ENCODE results near the gene DAPK3. TPM values are rescaled to one million over a fixed set of nuclear protein-coding genes. Genes with fewer than 3 reads are reported as not detected.

The DAPK3 gene
- total and polyA plus RNA-seq, 4 donors, result 61.9 to 93.9 (median 79.4) TPM

DNA sequence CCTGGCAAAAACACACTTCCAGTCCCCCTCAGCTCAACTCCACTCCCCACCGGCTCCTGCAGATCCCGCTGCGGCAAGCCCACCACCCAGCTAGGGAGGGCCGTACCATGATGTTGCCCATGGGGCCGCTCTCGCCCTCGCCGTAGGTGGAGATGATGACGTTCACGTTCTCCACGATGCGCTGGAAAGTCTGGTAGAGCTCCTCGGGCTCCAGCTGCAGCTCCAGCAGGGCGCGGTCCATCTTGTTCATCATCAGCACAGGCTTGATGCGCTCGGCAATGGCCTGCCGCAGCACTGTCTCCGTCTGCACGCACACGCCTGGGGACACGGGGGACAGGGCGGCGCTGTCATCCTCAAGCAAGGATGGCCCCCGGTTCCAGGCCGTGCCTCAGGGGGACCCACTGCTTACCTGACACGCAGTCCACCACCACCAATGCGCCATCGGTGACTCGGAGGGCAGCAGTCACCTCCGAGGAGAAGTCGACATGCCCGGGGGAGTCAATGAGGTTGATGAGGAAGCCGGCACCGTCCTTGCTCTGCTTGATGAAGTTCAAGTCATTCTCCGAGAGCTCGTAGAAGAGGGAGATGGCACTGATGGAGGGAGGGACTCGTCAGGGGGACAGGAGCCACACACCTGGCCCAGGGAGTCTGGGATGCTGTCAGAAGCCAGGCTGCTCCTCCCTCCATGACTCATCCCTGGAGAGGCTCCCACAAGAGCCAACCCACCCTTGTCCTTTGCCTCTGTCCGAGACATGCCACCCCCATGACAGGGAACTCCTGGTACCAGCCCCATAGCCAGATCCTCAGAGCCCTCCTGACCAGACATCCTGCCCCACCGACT is 12.0 kb upstream of the DAPK3 start:
- 89 to 91% methylated on average over 40 of the region's 40 CpGs for WGBS, 2 donors
- peaks cover 0 to 2% (median 0%) of the 10 kb centered on the region in 3 donors for H3K27me3 ChIP-seq (ENCODE audit: control insufficient read depth in 3 of 3, insufficient read depth in 3 of 3, low read length in 2 of 3)
- DNase-seq (no peak), ATAC-seq (ENCODE audit: insufficient read depth, low FRiP score) (no peak)
- no peaks in the 10 kb centered on the region for H3K9me3 ChIP-seq (ENCODE audit: control insufficient read depth in 4 of 4, insufficient read depth in 3 of 4, low read length in 3 of 4)
- H3K4me3 ChIP-seq, result no peak overlapping the region
- peak overlapping the region in 1 of 2 donors; percentile 97 for H3K9ac ChIP-seq (ENCODE audit: insufficient read depth in 1 of 2, low read length in 2 of 2)
- no peak overlapping the region for H3K27ac ChIP-seq (ENCODE audit: low read depth in 1 of 2, low read length in 1 of 2)
- no peak for TF ChIP-seq CTCF (IDR thresholded peaks at IDR 0.05; ENCODE audit: control extremely low read depth, extremely low read depth)
- peaks cover 0 to 25% (median 13%) of the 10 kb centered on the region in 5 donors for H3K4me1 ChIP-seq (ENCODE audit: control insufficient read depth in 5 of 5, insufficient read depth in 5 of 5, low read length in 5 of 5)
- H3K36me3 ChIP-seq (ENCODE audit: control insufficient read depth in 4 of 4, insufficient read depth in 4 of 4, low read length in 4 of 4), result peaks cover 37 to 60% (median 49%) of the 10 kb centered on the region in 4 donors

- ATAC-seq (ENCODE audit: insufficient read depth, low FRiP score) (no peak), DNase-seq (no peak)
- Histone ChIP-seq H3K9me3 (ENCODE audit: control insufficient read depth in 4 of 4, insufficient read depth in 3 of 4, low read length in 3 of 4) (no peaks in the 10 kb centered on the region), H3K4me1 (ENCODE audit: control insufficient read depth in 5 of 5, insufficient read depth in 5 of 5, low read length in 5 of 5) (peaks cover 0 to 25% (median 13%) of the 10 kb centered on the region in 5 donors), H3K27ac (ENCODE audit: low read depth in 1 of 2, low read length in 1 of 2) (no peak overlapping the region), H3K27me3 (ENCODE audit: control insufficient read depth in 3 of 3, insufficient read depth in 3 of 3, low read length in 2 of 3) (no peaks in the 10 kb centered on the region), H3K36me3 (ENCODE audit: control insufficient read depth in 4 of 4, insufficient read depth in 4 of 4, low read length in 4 of 4) (peaks cover 42 to 69% (median 58%) of the 10 kb centered on the region in 4 donors), H3K9ac (ENCODE audit: insufficient read depth in 1 of 2, low read length in 2 of 2) (no peak overlapping the region), H3K4me3 (no peak overlapping the region)
- TF ChIP-seq CTCF (IDR thresholded peaks at IDR 0.05; ENCODE audit: control extremely low read depth, extremely low read depth), result no peak
- WGBS, 2 donors, result 91 to 92% methylated on average over 39 of the region's 39 CpGs
Measured at GRCh38 chr19:3981736-3982681, 11.1 kb upstream of the DAPK3 start.

- H3K27me3 ChIP-seq (ENCODE audit: control insufficient read depth in 3 of 3, insufficient read depth in 3 of 3, low read length in 2 of 3), result no peaks in the 10 kb centered on the region
- 88 to 90% methylated on average over 10 of the region's 10 CpGs for WGBS, 2 donors
- H3K4me1 ChIP-seq (ENCODE audit: control insufficient read depth in 5 of 5, insufficient read depth in 5 of 5, low read length in 5 of 5), result peaks cover 0 to 21% (median 10%) of the 10 kb centered on the region in 5 donors
- no peak for DNase-seq
- H3K27ac ChIP-seq (ENCODE audit: low read depth in 1 of 2, low read length in 1 of 2), result no peak overlapping the region
- no peak overlapping the region for H3K9ac ChIP-seq (ENCODE audit: insufficient read depth in 1 of 2, low read length in 2 of 2)
- H3K9me3 ChIP-seq (ENCODE audit: control insufficient read depth in 4 of 4, insufficient read depth in 3 of 4, low read length in 3 of 4), result no peaks in the 10 kb centered on the region
- ATAC-seq (ENCODE audit: insufficient read depth, low FRiP score), result no peak
- no peak for TF ChIP-seq CTCF (IDR thresholded peaks at IDR 0.05; ENCODE audit: control extremely low read depth, extremely low read depth)
- no peak overlapping the region for H3K4me3 ChIP-seq
- peaks cover 42 to 75% (median 63%) of the 10 kb centered on the region in 4 donors for H3K36me3 ChIP-seq (ENCODE audit: control insufficient read depth in 4 of 4, insufficient read depth in 4 of 4, low read length in 4 of 4)
Measured at GRCh38 chr19:3981373-3981735, 10.5 kb upstream of the DAPK3 start.

Measured in lung (tissue), 12 donors.